GM10248 (cell line): Measurements from ENCODE around the gene SLC5A1.

Source experiments
- CTCF ChIA-PET: fragments of 300-600 bp; sonication (Branson Sonifier 250); formaldehyde crosslinking; extraction: SDS; loops from one replicate; lab custom pipeline; 2021; ENCODE audit warnings: antibody characterized with exemption; lab: Yijun Ruan, JAX
- POLR2A ChIA-PET: fragments of 350-650 bp; sonication (Branson Sonifier 250); formaldehyde crosslinking; extraction: SDS; loops from one replicate; lab custom pipeline; 2020; ENCODE audit warnings: antibody characterized with exemption; lab: Yijun Ruan, JAX
- DNase-seq: peaks from one replicate; pipeline ENCODE4 v3.0.0; 2012; ENCODE audit errors: extremely low spot score
- TF ChIP-seq, protein P1 (sequence below): IDR thresholded peaks from 2 replicates; pipeline ENCODE4 v1.5.1; 2012; ENCODE audit warnings: mild to moderate bottlenecking, low read depth; ENCODE audit errors: extremely low read depth, missing control alignments, control extremely low read depth

SLC5A1 gene

DNA sequence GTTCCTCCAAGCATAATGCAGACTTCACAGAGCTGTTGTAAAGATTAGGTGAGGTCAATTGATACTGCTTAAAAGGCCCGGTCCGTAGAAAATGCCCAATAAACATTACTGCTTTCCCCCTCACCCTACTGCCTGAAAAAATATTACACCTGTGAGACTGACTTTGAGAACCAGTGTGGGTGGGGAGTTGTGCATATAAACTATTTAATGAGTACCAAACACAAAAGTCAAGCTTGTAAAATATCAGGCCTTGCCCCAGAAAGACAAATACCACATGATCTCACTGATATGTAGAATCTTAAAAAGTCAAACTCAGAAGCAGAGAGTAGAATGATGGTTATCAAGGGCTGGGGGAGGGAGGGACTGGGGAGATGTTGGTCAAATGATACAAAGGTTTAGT is 69.3 kb downstream of the SLC5A1 start:
- CTCF ChIA-PET: no interaction called here
- TF ChIP-seq, protein P1, sequence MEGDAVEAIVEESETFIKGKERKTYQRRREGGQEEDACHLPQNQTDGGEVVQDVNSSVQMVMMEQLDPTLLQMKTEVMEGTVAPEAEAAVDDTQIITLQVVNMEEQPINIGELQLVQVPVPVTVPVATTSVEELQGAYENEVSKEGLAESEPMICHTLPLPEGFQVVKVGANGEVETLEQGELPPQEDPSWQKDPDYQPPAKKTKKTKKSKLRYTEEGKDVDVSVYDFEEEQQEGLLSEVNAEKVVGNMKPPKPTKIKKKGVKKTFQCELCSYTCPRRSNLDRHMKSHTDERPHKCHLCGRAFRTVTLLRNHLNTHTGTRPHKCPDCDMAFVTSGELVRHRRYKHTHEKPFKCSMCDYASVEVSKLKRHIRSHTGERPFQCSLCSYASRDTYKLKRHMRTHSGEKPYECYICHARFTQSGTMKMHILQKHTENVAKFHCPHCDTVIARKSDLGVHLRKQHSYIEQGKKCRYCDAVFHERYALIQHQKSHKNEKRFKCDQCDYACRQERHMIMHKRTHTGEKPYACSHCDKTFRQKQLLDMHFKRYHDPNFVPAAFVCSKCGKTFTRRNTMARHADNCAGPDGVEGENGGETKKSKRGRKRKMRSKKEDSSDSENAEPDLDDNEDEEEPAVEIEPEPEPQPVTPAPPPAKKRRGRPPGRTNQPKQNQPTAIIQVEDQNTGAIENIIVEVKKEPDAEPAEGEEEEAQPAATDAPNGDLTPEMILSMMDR: no peak
- POLR2A ChIA-PET: no interaction called here
- DNase-seq: no peak

DNA sequence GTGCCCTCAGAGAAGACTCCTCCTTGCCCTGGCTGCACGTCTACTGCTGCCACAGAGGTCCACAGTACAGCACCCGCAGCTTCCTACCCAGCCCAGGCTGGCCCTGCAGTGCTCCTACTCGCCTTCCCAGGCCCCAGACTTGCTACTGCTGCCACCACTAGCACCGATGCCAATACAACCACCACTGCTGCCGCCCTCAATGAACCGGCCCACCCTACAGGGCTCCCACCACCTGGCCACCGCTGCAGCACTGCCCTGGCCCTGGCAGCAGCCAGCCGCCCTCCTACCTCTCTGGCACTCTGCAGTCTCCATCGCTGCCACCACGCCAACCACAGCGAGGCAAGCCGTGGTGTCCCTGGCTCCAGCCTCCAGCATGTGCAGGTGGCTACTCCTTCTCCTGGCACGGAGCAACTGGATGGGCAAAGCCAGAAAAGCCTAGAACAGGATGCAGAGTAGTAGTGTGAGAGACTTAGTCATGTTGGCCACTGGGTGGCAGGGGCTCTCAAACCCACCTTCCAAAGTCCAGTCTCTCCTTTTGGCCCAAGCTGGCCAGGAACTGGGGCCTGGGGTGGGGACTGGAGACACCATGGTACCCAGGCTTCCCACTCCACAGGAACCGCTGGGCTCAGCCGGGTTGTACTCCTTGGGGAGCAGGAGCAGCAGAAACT is 76.6 kb downstream of the SLC5A1 start:
- no peak for DNase-seq
- ChIA-PET CTCF (interaction anchor here (0.8 kb wide), 1 partner anchor 13 kb away, joined by 3 read pairs; no protein-coding TSS in a partner anchor), POLR2A (no interaction called here)
- TF ChIP-seq, protein P1: no peak

- CTCF ChIA-PET: interaction anchor here (0.8 kb wide), 1 partner anchor 12 kb away, joined by 3 read pairs; no protein-coding TSS in a partner anchor
- TF ChIP-seq, protein P1: no peak
- POLR2A ChIA-PET: no interaction called here
- no peak for DNase-seq
Observed at GRCh38 chr22:32120603-32121002, 77.5 kb downstream of the SLC5A1 start.

DNA sequence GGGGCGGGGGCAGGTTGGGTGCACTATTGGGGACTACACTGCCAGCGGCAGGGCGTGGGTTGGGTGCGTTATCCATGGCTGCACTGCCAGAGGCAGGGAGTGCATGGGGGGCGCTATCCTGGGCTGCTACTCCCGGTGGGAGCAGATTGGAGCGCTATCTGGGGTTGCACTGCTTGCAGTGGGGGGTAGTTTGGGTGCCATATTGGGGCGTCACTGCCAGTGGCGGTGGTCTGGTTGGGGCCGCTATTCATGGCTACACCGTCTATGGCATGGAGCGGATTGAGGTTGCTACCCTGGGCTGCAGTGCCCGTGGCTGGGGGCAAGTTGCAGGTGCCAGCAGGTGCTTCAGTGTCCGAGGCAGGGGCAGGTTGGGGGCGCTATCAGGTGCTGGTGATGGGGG is 79.8 kb downstream of the SLC5A1 start:
- DNase-seq: no peak
- CTCF ChIA-PET: no interaction called here
- POLR2A ChIA-PET: no interaction called here
- TF ChIP-seq, protein P1: no peak

DNA sequence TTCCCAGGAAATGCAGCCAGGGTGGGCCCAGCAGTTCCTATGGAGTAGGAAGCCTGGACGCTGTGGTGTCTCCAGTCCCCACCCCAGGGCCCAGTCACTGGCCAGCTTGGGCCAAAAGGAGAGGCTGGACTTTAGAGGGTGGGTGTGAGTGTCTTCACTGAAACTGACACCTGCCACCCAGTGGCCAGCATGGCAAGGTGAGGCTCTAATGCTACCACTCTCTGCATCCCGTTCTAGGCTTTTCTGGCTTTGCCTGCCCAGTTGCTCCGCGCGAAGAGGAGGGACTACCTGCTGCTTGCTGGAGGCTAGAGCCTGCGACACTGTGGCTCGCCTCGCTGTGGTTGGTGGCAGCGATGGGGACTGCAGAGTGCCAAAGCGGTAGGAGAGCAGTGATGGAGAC is 80.6 kb downstream of the SLC5A1 start:
- ChIA-PET POLR2A (no interaction called here), CTCF (no interaction called here)
- TF ChIP-seq, protein P1: no peak
- no peak for DNase-seq

DNA sequence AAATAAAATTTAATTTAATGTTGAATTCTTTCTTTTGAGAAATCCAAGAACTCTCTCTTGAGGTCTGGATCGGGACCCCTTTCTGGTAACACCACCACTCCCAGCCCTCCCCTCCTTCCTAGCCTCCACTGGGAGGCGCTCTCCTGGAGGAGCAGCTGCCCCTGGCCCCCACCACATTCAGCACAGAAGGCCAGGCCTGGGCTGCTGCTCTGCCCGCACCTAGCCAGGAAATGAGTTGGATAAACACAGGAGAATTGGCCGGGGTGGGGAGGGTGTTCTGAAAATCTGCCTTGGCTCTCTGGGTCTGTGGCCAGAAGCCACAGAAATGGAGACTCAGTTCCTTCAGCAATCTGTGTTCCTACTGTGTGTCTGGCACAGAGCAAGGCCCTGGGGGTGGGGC is 84.8 kb downstream of the SLC5A1 start:
- CTCF ChIA-PET: no interaction called here
- DNase-seq: no peak
- TF ChIP-seq, protein P1: no peak
- POLR2A ChIA-PET: no interaction called here
